Fibroblast of lung (primary cell): ENCODE measurements around the gene PBX4.

ENCODE experiments used
- EZH2 ChIP-seq: IDR thresholded peaks from 2 replicates; pipeline ENCODE4 v1.5.1; 2012; ENCODE audit warnings: low read length, control low read depth, mild to moderate bottlenecking; ENCODE audit errors: missing control alignments
- TF ChIP-seq, protein P1 (sequence below), 2 donors: IDR thresholded peaks in 1 of 2; conservative IDR thresholded peaks in 1 of 2; 1 replicate in 1 of 2; 2 replicates in 1 of 2; pipeline ENCODE4 v1.5.1; 2011 to 2012; ENCODE audit warnings: low read length in 2 of 2, control low read depth in 1 of 2, inconsistent platforms in 1 of 2, low read depth in 1 of 2, mild to moderate bottlenecking in 1 of 2

DNA sequence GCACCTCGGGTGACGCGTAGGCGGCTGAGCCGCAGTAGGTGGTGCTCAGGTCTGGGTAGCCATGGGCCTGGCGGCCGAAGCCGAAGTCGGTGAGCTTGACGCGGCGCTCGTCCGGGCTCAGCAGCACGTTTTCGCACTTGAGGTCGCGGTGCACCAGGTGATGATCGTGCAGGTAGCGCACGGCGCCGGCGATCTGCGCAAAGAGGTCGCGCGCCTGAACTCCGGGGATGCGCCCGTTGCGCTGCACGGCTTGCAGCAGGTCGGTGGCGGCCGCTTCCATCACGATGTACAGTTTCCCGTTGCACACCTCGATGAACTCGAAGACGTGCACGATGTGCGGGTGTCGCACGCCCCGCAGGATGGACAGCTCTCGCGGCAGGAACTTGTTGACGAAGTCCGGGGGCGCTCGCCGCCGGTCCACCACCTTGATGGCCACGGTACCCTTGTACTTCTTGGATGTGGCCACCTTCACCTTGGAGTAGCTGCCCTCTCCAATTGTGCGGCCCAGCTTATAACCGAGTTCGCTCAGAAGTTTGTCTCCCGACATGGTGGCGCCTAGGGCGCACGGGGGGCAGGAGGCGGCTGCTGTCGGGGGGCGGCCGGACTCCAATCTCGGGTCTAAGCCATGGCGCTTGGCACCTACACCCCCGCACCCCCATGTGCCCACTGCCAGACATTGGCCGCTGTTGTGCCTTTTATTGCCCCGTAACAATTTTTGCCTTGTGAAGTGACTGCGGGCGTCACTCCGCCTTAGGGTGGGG is 103.4 kb downstream of the PBX4 start, which contains the start of gene TSSK6:
- TF ChIP-seq, protein P1, sequence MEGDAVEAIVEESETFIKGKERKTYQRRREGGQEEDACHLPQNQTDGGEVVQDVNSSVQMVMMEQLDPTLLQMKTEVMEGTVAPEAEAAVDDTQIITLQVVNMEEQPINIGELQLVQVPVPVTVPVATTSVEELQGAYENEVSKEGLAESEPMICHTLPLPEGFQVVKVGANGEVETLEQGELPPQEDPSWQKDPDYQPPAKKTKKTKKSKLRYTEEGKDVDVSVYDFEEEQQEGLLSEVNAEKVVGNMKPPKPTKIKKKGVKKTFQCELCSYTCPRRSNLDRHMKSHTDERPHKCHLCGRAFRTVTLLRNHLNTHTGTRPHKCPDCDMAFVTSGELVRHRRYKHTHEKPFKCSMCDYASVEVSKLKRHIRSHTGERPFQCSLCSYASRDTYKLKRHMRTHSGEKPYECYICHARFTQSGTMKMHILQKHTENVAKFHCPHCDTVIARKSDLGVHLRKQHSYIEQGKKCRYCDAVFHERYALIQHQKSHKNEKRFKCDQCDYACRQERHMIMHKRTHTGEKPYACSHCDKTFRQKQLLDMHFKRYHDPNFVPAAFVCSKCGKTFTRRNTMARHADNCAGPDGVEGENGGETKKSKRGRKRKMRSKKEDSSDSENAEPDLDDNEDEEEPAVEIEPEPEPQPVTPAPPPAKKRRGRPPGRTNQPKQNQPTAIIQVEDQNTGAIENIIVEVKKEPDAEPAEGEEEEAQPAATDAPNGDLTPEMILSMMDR (conservative IDR thresholded peaks at IDR 0.05 in 1 of 2, IDR thresholded peaks at IDR 0.05 in 1 of 2; ENCODE audit: low read depth in 1 of 2, low read length in 2 of 2): no peak
- TF ChIP-seq EZH2: no peak
